GM12878 (cell line): ENCODE data around the gene MGAT5.

Experiments
- EGR1 ChIP-seq, 2 experiments: IDR thresholded peaks; 1 replicate in 1 of 2; 2 replicates in 1 of 2; pipeline ENCODE4 v1.6.1; 2011 to 2012; ENCODE audit warnings: low read depth in 2 of 2, low read length in 2 of 2, borderline replicate concordance in 1 of 2, mild to moderate bottlenecking in 1 of 2, moderate library complexity in 1 of 2
- ZBED1 ChIP-seq: IDR thresholded peaks from 2 replicates; pipeline ENCODE4 v1.6.1; 2016; ENCODE audit warnings: borderline replicate concordance

DNA sequence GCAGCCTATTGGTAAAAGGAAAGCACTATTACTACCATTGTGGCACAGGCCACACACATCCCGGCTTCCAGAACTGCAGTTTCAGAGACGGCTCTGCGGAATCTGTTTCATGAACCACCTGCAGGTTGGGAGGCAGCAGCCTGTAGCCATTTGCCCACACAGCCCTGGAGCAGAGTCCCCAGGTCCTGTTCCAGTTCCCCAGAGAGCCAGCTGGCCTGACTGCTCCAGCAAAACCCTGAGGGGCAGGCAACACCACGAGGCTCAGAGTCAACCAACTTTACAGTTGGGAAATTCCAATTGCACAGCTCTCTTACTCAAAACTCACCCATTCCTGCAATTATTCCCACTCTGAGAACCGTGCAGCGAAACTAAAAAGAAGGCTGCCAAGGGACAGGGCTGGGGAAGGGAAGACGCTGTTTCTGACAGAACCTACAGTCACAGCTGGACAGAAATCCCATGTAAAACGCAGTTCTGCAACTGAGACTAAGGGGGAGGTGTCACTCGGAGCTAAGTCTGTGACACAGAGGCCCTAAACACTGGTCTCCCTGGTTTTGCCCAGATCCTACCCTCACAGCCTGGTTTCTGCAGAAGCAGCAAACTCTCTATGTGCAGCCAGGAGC is 245.5 kb downstream of the MGAT5 start:
- no peak for TF ChIP-seq EGR1 (IDR thresholded peaks at IDR 0.05; ENCODE audit: borderline replicate concordance in 1 of 2, low read depth in 2 of 2, low read length in 2 of 2)
- TF ChIP-seq ZBED1: no peak
